Hematopoietic multipotent progenitor cell treated with erythropoietin and hydrocortisone succinate and interleukin-3 and kit ligand, for 8 days (in vitro differentiated cells): Measurements from ENCODE around the gene ROR1.
"Not testable (repeated sequence)": the region's sequence is repeated elsewhere in the genome, so short reads cannot be mapped to it uniquely, and the experiment has no call there.

Experiments used
- DNase-seq: peaks from one replicate; pipeline ENCODE4 v3.0.0-alpha.2; 2015

The ROR1 gene

DNA sequence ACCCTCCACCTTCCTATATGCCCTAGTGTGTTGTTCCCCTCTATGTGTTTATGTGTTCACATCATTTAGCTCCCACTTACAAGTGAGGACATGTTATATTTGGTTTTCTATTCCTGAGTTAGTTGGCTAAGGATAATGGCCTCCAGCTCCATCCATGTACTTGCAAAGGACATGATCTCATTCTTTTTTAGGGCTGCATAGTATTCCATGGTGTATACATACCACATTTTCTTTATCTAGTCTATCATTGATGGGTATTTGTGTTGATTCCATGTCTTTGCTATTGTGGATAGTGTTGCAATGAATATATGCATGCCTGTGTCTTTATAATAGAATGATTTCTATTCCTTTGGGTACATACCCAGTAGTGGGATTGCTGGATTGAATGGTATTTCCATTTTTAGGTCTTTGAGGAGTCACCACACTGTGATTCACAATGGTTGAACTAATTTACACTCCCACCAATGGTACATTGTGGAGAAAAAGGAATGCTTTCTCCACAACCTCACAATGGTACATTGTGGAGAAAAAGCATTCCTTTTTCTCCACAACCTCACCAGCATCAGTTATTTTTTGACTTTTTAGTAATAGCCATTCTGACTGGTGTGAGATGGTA lies 52.5 kb downstream of the ROR1 start:
- DNase-seq: not testable (repeated sequence)

DNA sequence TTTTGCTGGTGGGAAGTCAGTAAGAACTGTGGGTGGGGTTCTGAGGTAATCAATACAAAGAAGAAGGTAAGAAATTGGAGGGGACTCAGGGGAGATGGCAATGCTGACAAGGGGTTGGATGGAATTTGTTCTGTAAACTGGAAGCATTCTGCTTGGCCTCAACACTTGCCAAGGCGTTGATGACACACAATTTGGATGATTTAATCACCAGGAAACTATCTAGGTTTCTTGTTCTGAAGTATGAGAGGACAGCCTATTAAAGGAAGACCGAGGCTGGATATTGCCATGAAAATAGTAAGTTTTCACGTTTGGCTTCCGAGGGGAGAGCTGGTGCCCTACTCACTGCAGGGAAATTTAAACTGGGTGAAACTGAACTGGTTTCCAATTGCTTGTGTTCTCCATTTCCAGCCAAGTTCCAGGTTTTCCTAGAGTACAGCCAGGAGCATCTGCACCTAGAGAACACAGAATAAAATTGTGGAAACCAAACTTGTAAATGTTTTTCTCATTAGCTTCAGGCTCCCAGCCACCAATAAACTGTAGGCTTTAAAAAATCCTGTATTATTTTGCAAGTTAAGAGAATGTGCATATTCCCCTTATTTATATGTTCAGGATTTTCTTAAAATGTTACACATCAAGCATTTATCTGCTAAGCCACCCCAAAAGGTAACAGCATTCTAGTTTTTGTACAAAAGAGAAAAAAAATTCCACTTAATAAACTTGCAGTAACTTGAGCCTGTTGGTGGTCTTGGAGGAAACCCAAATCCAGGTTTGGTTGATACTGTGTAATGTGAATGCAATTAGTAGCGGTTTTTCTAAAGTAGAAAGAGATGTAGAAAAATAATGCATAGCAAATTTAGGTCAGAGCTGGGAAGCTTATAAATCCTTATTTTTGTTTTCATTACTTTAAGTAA lies 53.8 kb downstream of the ROR1 start:
- no peak for DNase-seq

DNA sequence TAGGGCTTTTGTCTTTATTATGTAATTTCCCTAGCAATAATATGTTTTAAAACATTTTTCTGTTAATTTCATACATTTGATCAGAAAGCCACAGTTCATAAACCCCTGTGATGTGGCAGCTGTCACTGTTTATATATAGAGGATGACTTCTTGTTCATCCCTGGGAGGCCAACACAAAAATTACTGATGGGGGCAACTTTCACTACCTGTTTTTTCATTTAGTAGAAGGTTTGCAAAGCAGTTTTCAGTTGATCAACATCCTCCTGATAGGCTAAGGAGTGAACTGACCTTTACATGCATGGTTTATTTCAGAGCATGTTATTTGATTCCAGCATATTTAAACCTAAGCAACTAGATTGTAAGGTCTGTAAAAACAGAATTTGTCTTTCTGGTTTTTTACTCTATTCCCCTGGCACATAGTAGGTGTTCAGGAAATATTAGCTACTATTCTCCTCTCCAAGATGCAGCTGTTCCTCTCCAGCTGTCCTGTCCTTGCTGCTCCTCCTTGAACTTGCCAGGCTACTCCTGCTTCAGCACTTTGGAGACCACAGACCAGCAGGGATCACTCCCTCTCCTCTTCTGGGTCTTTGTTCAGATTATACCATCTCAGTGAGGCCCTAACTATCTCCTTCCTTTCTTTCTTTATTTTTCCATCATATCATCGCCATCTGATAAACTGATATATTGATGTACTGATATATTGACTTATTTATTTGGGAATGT lies 54.7 kb downstream of the ROR1 start:
- DNase-seq: no peak

DNA sequence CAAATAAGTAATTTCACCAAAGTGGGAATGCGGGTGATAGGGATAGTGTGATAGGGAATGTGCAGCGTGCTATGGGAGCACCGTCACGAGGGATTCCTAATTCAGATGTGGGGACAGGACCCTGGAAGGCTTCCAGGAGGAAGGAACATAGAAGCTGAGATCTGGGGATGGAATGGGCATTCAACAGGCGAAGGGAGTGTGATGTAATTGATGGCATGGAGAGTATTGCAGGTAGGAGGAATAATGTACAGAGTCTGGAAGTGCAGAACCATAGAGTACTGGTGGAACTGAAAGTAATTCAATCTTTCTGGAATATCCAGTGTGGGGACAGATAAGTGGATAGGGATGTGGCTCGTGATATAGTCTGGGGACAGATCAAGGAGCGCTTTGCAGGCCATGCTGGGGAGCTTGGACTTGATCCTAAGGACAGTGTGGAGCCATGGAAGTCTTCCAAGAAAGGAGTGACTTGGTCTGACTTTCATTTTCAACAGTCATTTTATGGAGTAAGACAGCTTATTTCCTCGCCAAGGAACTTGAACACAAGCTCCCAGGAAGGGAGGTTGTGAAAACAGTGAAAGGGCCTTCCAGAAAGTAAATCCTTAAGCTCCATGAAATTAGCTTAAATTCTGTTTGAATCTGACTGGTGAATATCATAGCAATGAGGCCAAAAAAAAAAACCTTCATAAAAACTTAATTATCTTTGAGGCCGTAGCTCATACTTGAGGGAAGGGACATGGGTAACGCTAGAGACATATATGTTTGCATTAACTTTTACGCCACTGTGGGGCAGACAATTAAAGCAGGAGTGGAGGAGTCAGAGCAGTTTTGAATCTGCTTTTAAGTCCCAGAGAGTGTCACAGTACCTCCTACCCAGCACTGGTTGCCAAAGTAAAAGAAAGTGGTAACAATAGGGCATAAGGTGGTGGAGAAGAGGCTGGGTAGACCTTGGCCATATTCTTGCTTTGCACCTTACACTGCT lies 55.8 kb downstream of the ROR1 start:
- DNase-seq: no peak

DNA sequence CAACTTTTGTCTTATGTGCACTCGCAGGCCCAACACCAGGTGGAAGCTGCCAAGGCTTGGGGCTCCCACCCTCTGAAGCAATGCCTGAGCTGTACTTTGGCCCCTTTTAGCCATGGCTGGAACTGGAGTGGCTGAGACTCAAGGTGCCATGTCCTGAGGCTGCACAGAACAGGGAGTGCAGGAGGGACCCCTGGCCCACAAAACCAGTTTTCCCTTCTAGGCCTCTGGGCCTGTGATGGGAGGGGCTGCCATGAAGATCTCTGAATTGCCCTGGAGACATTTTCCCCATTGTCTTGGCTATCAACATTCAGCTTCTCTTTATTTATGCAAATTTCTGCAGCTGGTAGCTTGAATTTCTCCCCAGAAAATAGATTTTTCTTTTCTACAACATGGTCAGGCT lies 57.6 kb downstream of the ROR1 start:
- no peak for DNase-seq

DNA sequence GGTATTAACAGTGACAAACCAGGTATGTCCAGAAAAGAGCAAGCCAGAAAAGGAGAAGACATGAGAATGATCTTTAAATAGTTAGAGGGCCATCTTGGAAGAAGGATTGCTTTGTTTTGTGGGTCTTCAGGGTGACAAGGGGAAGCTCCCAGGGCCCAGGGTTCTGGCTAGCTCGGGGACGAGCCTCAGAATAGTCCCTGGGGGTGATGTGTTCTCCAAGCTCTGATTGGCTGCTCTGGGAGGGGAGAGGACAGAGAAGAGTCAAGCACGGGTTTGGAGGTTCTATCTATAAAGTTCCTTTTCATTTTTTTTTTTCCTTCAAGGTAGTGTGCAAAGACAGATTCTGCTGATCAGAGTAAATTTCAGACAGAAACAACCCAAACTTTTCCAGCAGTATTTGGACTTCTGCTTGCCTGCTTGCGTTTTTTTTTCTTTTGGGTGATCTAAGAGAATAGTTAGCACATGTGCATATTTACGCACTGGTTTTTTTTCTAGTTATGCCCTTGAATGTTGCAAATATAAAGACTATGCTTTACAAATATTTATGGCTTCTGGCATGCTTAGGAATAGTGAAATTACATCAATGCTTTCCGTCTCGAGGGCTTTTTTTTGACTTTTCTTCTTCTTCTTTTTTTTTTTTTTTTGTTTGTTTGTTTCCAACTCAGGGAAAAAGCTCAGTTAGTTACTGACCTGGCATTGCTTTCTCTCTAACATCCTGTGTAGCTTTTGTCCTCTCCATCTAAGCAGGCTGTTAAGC lies 59.7 kb downstream of the ROR1 start:
- DNase-seq: no peak

DNA sequence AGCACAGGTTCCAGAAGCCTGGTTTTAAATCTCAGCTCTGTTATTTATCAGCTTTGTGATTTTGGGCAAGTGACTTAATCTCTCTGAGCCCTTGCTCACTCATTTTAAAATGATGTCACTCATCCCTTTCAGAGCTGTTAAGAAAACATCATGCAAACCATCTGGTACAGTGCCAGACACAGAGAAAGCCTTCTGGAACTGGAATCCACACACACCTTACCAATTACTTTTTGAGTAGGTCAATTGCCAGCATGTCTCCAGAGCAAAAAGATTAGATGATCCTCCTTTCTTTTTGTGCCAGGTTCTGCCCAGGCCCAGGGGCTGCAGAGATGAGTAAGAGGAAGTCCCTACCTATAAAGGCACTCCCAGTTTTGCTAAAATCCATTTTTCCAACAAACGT lies 61.3 kb downstream of the ROR1 start:
- no peak for DNase-seq

DNA sequence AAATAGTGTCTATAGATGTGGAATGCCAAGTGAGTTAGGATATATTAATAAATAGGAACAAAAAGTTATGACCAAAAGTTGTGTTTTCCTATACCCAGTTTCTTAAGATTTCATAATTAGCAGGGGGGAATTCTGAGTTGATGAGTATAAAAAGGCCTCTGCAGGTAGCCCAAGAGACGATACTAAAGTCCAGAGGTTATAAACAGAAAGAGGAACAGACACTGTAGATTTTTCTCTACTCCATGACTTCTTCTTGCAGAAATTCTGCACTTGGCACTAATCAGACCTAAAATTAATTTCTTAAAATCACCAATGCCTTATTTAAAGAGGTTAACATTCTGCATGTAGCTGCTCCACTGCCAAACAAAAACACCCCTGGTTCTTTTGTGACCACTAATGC lies 62.6 kb downstream of the ROR1 start:
- DNase-seq: no peak

DNA sequence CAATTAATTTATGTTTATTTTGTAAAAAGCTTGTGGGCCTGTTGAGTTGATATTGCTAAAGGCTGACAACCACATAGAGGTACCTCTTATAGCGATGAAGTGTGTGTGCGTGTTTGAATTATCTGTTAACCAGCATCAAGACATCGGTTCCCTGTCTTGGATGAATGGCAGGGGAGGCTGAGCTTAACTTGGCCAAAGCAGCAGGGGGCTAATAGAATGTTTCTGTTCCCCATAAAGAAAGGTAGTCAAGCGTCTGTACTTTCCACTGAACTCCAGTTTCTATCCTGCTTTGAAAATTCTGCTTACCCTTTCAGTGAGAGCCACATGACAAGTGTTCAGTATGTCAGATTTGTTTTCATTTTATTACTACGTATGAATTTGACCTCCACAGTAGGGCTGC lies 63.0 kb downstream of the ROR1 start:
- no peak for DNase-seq

DNA sequence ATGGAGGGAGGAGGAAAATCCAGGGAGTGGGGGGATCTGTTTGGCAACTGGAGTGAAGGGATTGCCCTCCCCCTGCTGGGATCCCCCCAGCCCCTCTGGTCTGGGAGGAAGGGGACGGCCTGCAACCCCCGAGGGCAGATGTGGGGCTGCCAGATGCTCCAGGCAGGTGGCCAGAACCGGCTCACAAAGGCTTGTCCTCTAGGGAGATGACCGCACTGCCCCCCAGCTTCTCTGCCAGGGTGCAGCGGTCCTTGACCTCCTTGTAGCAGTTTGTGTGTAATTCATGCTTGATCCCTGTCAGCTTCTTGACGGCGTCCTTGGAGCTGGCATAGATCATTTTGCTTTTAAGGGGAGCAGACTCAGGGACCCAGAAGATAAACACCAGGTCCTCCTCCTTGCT lies 69.2 kb downstream of the ROR1 start:
- DNase-seq: no peak

DNA sequence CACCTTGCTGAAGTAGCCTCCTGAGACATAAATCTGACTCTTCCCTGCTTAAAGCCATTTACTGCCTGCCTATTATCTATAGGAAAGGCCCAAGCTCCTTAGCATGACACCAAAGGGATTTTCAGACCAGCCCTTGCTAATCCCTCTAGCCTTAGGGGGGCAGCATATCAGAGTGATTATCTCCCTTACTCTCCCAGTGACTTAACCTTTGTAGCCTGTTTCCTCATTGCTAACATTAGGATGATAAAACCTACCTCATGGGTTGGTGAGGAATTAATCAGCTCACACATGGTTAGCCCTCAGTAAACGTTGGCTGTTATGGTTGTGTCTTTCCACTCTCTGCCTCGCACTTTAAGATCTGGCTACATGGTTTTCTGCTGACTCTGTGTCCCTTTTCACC lies 70.1 kb downstream of the ROR1 start:
- no peak for DNase-seq

DNA sequence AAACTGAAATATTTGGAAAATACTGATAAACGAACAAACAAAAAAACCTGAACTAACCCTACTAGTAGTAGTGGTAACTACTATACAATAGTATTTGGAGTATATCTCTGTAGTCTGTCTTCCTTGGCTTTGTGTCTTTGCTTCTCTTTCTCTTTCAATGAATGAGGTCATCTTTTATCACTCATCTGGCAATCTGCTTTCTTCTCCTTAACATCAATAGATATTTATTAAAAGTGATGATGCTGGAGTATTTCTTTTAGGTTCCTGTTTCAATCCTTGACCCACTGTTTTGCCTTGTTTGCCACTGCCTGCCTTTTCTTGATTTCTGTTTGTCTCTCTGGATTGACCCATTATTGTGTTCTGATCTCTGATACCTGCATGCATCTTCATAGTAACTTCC lies 71.5 kb downstream of the ROR1 start:
- no peak for DNase-seq

DNA sequence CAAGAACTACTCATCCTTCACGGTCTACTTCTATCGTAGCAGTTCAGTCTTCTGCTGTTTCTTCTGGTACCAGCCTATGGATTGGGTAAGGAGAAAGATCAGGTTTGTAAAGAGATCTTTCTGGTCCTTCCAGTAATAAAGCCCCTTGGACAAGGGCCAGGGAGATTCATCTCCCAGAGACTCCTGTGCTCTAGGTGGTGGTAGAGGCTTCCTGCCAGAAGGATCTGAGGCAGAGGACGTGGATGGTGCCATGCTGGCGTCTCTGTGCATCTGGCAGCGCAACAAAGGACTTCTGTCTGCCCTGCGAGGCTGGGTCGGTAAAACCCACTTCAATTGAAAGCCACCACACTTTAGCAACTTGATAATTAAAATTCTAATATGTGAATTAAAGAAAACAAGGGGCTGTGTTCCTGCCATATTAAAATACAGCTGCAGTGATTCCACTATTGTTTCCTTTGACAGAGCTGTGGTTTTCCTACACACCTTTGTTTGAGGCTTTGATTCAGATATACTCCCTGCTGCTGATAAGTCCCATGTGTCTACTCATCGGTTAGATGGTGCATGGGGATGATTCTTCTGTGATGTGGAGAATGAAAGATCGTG lies 73.6 kb downstream of the ROR1 start:
- no peak for DNase-seq

DNA sequence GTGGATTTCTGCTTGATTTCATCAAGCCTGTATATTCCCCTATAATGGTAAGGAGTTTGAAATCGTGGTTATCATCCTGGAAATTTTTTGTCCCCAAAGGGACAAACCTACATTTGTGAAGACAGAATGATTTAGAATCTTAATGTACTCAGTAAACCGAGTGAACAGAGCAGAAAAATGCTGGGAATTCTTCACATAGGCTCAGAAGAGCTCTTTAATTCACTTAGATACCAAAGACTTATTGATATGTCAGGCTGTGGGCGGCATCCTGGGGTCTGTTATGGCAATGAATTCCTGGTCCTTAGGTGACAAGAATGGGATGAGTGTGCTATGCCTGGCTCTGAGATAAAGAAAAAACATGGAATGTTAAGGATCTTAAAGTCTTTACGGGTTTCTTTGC lies 74.9 kb downstream of the ROR1 start:
- DNase-seq: no peak

DNA sequence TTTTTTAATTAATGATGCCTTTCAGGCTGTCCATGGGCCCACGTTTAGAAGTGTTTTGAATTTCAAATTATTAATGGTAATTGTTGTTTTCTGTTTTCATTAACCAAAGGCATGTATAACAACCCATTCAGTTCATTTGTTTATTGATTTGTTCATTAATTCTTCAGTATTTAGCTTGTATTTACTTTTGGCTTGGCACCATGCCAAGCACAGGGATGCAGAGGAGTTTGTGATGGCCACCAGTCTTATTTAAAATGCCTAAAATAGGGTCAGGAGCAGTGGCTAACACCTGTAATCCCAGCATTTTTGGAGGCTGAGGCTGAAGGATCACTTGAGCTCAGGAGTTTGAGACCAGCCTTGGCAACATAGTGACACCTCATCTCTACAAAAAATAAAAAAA lies 75.3 kb downstream of the ROR1 start:
- DNase-seq: no peak

DNA sequence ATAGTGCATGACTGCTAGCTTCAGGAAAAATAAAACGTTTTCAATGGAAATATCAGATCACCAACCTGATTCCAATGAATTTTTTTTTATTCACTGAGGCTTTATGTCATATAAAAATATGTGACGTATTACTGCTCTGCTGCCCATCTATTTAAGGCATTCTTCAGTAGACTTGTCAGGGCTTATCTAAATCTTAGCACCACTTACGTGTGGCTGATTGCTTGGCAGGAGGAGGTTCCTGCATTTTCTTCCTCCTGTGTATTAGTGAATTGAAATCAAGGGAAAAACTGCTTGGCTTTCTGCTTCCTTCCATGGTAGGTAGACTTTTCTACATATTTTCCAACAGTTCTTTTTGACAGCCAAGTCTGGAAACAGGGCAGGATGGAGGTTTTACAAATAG lies 80.3 kb downstream of the ROR1 start:
- no peak for DNase-seq

DNA sequence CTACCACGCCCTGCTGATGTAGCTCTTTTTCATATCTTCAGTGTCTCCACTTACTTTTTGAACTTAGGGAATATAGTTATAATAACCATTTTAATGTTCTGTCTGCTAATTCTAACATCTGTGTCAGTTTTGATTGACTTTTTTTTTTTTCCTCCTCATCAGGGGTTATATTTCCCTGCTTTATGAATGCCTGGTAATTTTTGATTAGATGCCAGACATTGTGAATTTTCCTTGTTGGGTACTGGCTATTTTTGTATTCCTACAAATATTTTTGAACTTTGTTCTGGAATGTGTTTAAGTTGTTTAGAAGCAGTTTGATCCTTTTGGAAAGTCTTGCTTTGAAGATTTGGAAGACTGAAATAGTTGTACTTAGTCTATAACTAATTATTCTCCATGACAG lies 82.1 kb downstream of the ROR1 start:
- no peak for DNase-seq

DNA sequence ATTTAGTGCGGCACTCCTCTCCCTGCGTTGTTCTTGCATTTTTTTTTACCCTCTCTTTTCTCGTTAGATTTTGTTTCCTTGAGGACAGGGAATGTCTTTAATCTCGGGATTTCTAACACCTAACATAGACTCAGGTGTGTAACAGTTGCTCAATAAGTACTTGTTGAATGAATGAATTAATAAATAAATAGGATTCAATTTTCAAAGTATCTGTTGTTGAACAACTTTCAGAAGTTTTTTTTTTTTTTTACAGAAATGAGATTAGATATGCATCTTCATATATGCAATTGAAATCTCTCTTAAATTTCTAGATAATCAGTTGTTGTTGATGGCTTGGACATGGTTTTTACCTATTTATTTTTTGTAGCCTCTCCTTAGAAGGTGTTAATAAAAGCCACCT lies 83.1 kb downstream of the ROR1 start:
- DNase-seq: no peak

DNA sequence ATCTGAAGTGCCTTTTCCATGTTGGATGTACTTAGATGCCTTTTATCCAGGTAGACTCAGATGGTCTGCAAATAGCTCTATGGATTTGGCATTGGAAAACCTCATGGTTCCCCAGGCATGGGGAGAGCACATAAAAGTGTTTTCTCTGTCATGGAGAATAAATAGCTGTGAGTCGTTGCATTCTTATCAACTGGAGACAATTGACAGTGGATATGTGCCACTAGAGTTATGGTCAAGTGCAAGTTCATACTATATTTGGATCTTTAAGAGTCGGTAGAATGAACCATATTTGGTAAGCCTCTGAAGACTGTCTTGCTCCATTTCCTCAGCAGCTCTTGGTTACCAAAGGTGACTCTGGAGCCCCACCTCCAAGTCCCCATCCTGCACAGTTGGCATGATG lies 83.7 kb downstream of the ROR1 start:
- no peak for DNase-seq

DNA sequence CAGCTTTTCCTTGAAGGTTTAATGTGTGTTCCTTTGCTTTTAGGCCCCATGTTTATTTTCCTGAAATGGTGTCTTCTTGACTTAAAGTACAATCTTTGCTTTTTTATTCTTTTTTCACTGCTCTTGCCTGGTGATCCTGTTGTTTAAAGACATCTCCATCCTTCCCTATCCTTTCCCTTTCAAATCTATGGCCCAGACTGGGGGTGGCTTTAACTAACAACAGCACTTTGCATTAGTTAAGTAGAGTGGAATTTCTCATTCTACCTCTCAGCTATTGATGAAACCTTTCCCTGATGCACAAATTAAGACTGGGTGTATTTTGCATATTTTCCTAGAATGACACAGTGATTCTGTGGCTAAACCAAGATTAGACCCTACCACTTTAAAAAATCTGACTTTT lies 84.3 kb downstream of the ROR1 start:
- DNase-seq: no peak

DNA sequence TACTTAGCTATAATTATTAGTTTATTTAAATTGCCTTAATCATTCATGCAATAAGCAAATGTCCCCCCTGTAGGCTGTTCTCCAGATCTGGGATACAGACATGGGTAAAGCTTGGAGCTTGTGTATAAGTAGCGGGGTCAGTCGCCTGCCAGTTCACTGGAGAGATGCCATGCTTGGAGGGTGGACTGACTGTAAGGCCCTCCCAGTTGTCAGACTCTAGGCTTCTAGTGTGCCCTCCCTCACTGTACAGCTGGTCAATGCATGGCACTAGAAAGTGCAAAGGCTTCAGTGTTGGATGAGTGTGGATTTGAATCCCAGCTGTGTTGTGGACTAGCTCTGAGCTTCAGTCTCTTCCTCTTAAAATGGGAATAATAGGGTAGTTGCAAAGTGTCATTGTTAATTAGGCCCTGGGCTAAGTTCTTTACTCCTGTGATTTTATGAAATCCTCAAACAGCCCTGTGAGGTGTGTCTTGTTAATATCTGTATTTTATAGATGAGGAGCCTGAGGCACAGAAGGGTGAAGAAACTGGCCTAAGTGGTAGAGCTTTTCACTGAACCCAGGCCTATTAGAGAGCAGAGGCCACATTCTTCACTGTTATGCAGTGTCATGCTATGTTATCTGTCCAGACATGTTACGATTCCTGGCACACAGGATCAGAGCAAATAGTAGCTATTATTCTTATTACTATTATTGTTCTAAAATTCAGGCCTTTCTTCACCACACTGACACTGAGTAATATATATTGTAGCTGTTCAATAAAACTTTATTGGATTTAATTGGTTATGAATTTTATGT lies 85.9 kb downstream of the ROR1 start:
- peak; percentile 4 for DNase-seq
